ENCODE results near the gene C2CD4A.
"Not testable (repeated sequence)": the region's sequence is repeated elsewhere in the genome, so short reads cannot be mapped to it uniquely, and the experiment has no call there.

Gene C2CD4A, protein sequence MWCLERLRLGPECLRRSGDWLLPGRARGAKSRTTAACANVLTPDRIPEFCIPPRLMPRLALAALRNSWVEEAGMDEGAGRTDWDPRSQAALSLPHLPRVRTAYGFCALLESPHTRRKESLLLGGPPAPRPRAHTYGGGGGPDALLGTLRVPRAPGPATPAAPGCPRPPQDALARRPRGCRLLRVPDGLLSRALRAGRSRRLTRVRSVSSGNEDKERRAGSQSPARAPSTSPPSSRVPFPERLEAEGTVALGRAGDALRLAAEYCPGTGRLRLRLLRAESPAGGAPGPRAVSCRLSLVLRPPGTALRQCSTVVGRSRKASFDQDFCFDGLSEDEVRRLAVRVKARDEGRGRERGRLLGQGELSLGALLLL

DNA sequence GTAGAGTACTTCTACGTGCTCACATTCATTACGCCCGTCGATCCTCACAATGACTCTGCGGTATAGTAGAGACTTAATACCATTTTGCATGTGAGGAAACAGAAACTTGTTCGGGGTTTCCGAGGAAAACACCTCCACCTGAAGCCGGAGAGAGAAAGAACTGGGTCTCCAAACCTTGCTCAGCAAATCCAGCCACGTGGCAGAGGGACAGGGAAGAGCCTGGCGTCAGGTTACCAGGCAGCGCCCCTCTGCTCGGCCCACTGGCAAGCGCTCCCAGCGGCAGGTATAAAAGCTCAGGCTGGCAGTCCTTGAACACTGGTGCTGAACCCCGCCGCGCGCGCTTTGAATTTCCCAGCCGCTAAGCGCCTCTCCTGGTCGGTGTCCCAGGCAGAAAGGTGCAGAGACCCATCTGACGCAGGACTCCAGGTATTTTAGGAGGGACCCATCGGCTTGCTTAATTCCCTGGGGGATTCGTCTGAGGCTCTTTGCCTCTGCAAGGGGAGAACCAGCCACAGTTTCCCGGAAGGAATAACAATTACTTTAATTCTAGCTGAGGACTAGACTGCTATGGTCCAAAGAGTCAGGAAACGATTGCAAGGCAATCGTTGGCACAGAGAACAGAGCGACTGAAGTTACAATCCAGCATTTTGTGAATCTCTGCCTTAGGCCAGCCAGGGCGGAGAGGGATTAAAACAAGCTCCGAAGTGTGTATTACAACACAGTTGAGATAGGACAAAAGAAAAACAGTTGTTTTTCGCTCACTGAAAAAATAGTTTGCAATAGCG lies at the start of gene C2CD4A:
Gene C2CD4A (plus strand): TSS at position 315 of the 785 bp plus-strand sequence. CDS start 637 bp downstream, outside the sequence.
- peak; percentile 57 for DNase-seq

DNA sequence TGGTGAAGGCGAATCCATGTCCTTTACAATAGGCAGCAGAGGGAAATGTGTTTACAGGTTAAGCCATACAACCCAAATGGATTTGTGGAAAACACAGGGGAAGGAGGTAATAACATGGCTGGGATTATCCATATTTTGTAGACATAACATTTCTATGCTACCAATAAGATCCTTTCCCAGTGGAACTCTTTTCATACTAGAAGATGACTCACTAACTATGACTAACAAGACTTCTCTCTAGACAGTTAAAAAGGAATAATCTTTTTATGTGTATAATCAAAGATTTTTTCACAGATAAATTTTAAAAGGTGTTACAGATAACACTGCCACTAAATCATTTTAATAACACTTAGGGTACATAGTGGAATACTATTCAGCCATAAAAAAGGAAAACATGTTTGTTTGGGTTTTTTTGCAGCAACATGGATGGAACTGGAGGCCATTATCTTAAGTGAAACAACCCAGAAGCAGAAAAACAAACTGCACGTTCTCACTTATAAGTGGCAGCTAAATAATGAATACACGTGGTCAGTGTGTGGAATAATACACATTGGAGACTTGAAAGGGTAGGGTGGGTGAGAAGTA lies 46.1 kb upstream of the C2CD4A start:
- DNase-seq, result no peak

DNA sequence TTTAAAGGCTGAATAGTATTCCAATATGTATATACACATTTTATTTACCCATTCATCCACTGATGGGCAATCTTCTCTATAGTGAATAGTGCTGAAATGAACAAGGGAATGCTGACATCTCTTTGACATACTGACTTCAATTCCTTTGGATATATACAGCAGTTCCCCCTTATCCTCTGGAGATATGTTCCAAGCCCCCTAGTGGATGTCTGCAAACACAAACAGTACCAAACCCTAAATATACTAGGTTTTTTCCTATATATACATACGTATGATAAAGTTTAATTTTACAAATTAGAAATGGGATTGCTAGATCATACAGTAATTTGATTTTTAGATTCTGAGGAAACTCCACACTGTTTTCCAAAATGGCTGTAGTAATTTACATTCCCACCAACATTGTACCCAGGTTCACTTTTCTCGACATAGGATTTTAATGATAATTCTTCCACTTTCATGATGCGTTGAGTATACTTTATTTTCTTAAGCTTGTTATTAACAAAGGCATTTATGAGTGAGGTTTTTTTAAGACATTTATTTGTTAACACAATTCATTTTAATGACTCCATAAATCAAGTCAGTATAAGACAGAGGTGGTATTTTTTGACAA lies 44.7 kb upstream of the C2CD4A start:
- no peak for DNase-seq

DNA sequence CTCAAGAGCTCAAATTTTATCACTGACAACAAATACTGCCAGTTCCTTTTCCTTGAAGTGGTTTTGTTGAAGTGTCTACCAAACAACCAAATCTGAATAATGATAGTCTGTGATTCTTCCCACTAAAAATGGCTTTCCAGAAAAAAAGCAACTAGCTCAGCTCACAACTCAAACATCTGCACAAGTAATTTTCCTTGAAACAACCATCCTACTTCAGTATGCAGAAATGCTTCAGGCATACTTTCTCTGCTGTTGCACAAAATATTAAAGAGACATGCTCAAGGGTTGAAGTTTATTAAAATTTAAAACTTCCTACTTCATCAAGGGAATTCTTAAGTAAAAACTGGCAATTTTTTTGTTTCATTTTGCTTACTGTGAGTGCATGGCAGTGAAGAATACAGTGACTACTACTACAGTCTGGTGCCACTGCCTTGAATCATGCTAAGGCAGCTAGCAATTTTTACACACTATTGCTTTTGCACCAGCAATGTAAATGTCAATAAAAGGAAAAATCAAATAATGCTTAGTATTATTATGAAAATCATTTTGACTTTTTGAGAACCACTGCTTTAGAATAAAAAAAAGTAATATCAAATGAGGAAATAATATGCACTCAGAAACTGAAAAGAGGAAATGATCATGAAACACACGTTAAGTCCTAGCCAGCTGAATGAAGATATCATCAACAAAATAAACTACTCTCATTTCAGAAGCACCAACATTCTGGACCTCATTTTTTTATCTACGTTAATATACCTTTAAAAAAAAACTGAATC lies 40.1 kb upstream of the C2CD4A start:
- no peak for DNase-seq

DNA sequence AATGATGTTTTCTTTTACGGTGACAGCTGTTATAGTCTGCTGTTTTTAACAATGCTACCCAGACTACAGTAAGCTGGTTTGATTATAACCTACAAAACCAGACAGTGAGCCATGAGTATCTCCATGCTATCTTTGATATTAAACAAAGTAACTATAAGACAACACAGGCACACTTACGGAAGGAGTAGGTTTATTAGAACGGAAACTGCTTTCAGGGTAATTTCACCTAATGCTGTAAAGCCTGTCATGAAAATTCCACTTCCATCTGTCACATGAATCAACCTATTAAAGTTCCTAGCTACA lies 39.6 kb upstream of the C2CD4A start:
- DNase-seq, result no peak

DNA sequence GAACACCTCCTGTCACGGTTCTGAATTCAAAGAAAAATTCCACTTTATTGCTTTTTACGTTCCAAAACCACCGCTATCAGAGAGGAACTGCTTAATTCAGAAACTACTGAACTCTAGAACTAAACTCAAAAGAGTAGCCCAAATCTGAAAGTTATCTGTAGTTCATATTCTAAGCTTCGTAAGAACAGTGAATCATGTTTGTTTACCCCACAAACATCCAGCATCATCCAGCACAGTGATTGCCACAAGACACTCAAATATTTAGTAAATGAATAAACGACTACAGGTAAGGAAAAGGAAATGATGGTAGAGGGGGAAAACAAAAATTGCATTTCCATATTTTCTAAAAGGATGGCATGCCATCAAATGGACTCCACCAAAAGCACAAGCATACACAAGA lies 38.9 kb upstream of the C2CD4A start:
- no peak for DNase-seq

DNA sequence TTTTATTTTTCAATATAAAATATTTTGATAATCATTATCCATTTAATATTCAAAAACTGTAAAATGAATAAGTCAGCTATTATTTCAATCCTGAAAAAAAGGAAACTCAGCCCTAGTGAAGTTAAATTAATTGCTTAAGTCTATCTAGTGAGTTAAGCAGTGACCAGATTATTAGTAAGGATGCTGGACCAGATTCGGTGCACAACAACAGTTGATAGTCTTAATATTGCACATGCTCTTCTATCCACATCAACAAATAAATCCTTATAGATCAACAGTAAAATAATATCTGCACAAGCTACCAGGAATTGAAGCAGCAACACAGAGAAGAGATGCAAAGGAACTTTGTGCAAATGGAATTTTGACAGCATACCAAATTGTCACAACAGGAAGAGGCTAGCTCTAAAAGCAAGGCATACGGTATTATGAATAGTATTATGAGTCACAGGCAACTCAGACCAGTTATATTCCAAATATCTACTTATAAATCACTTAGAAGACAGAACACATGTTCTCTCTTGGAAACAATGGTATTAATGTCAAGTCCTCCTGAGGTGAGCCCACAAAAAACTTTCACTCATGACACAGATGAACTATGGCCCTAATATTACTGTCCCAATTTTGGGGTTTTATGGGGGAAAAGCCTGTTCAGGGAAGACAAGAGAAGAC lies 31.4 kb upstream of the C2CD4A start:
- no peak for DNase-seq

DNA sequence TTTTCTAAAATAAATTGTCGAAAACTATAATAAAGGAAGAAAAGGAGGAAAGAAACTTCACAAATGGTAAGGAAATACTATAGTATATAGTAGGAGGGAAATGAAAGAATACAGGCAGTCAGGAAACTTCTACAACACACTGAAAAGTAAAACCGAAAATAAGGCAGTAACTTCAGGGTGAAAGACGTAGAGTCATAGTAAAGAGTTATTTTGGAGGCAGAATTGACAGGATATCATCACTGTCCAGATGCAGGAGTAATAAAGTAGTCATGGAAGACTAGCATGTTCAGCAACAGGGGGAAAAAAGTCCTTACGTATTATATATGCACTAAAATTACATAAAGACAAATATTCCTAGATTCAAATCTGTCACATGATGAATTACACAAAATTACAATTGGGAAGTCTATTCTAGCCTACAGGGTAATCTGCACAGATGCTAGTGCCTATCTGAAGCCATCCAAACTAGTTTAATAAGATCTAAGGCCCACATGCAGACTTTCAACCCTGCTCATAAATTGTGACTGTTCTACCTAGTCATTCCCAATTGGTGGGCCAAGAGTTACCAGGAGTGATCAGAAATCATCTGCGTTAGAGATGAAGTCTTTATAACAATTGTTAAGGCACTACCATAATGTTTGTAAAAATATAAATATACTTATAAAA lies 20.6 kb upstream of the C2CD4A start:
- DNase-seq, result no peak

DNA sequence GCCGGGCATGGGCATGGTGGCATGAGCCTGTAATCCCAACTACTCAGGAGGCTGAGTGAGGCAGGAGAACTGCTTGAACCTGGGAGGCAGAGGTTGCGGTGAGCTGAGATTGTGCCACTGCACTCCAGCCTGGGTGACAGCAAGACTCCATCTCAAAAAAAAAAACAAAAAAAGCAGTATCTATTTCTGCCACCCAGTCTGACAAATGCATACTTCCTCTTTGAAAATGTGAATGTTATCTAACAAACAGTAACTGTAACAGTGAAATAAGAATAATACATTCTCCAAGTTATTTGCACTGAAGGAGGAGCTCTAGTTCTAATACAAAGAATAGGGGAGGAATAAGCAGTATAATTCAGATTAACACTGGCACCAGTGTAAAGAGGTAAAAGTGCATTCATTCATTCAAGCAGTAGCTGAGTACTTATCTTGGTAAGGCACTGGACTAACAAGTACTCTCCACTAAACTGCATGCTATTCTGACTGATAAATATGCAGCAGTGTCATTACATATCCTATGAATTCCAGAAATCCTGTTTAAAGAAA lies 19.4 kb upstream of the C2CD4A start:
- DNase-seq, result no peak

DNA sequence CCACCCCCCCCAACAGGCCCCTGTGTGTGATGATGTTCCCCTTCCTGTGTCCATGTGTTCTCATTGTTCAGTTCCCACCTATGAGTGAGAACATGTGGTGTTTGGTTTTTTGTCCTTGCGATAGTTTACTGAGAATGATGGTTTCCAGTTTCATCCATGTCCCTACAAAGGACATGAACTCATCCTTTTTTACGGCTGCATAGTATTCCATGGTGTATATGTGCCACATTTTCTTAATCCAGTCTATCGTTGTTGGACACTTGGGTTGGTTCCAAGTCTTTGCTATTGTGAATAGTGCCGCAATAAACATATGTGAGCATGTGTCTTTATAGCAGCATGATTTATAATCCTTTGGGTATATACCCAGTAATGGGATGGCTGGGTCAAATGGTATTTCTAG lies 18.5 kb upstream of the C2CD4A start:
- DNase-seq, result not testable (repeated sequence)

DNA sequence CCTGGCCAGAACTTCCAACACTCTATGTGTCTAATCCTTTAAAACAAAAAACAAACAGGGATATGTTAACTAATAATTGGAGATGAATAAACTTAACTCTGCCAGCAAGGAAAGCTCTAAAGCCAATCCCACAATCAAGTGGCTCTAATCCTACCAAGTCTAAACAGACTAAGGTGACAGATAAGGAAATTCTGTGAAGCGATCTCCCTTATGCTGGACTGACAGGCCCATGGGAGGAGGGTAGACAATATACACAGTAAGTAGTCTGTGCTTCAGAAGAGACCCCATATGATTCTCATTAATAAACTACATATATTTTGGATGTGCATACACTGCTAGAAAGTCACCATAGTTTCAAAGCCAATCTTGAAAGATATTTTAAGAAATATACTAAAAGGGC lies 16.7 kb upstream of the C2CD4A start:
- DNase-seq, result no peak

DNA sequence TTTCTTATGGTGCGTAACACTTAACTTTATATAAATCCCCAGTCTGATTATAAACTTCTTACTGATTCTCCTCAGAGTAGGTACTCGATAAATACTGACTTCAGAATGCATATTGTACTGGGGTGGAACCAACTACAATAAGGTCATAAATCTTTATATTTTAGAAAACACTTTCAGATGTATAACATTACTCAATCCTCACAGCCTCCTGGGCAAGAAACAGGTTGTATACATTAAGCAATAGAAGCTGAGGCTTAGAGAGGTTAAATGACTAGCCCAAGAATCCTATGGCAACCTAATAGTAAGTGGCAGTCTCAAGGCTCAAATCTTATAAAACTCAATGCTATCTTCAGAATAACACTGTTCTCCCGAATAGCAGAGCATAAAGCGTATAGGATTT lies 15.6 kb upstream of the C2CD4A start:
- DNase-seq, result no peak

DNA sequence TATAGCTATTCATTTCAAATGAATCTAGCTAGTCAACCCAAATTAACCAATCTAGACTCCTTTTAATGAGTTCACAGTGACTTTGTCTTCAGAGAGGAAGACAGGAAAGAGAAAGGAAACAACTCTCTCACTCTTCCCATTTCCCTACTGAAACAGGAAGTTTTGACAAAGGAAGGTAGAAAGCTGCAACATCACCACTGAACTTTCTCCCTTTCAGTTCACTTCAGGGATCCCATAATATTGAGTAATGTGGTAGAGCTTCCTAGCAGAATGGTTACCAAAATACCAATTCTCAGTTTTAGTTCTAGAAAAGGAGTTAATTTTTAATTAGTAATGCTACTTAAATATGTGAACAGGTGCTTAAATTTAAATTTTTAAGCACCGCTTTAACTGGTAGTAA lies 14.1 kb upstream of the C2CD4A start:
- DNase-seq, result no peak

DNA sequence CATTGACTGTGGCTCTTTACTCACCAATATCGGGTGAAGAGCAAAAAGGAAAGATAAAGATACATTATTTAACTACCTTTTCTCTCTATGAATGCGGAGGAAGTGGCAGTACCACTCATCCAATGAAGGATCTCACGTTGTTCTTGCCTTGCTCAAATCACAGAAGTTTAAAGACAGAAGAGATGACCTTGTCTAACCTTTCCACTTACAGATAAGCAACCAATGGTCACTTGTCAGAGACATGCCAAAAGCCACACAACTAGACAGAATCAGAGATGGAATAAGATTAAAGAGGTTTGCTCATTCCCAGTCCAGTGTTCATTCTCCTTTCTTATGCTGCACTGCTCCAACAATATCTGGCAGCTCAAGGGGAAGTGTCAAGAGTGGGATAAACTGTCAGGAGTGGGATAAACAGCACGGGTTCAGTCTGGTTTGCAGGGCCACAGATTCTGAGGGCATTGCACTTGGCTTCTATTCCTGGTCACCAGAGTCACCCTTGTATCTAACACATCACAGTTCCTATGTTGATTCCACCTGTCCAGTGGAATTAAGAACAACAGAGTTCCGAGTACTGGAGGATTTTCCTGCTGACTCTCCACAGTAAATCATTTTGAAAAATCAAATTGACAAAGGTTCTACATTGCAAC lies 13.2 kb upstream of the C2CD4A start:
- no peak for DNase-seq

DNA sequence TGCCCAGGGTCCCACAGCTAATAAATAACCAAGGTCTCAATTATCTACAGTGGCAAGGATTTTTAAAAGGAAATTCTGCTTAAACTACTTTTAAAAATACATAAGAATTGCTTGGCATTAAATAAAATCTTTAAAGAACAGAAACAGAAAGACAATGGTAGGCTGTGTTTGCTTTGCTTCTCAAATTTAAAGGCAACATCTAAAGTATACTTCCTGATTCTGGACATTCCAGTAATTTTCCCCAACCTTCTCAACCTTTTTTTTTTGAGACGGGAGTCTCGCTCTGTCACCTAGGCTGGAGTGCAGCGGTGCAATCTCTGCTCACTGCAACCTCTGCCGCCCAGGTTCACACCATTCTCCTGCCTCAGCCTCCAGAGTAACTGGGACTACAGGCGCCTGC lies 11.8 kb upstream of the C2CD4A start:
- no peak for DNase-seq

DNA sequence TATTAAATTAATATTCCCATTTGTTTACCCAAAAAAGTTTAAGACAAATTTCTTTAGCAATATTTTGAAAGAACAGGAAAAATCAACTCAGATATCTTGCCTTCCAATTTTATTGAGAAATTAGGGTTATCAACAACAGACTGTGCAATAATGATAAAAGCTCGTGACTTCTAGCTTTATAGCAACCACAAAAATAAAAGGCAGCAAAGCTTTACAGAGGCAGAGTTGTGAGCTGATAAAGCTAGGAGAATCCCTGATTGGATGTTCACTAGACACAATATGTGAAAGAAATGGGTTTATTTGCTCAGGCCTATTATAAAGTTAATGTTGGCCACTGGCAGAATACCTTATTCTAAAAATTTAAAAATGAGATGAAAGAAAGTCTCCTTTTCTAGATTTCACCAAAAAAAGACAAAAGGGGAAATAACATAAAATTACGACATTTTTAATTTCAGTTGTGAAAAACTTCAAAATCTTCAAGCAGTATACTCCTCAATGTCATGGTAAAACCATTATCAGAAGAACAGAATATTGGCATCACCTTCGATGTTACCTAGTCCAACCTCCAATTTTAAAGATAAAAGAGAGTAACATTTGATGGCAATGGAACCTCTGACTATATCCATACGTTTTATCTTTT lies 9.3 kb upstream of the C2CD4A start:
- DNase-seq, result no peak

DNA sequence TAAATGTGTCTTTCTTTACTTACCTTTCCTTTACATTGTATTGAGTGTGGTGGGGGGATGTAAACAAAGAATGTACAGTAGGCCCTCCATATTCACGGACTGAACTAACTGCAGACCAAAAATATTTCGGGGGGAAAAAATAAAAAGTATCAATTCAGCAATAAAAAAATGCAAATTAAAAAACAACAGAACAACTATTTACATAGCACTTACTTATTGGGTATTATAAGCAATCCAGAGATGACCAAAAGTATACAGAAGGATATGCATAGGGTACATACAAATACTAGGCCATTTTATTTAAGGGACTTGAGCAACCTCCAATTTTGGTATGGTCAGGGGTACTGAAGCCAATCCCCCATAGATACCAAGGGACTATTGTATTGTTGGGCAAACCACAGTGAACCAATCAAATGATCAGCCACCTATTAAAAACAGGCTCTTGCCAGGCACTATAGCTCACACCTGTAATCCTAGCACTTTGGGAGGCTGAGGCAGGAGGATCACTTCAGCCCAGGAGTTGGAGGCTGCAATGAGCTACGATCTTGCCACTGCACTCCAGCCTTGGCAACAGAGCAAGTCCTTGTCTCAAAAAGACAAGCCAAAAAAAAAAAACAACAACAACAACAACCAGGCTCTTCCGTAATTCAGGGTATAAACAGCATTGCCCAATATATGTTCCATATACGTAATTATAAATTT lies 8.3 kb upstream of the C2CD4A start:
- DNase-seq, result no peak

DNA sequence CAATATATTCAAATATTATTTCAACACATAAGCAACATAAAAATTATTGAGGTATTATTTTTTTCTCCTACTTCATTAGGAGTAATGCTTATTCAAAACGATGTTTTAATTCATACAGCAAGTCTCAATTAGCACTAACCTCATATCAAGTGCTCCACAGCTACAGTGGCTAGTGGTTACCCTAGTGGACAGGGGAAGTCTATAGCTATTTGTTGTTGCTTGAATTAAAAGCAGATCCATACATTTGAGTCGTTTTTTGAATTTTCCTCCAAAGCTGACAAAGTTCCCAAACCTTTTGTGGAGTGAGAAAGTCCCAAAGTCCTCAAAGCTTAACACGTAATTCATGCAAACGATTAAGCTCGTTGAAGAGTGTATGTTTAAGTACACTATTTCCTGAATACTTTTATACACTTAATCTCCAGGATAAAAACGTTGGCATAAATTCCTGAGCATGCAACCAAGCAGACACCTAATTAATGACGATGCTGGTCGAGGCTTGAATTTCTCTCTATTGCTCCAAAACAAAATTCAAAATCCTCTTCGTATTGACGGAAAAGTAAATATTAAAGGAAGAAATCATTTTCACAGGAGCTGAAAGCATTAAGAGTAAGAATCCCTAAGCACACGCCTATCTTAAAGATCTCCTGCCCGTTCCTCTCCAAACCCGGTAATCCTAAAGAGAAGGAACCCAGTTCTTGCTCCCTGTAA lies 7.5 kb upstream of the C2CD4A start:
- DNase-seq, result no peak

DNA sequence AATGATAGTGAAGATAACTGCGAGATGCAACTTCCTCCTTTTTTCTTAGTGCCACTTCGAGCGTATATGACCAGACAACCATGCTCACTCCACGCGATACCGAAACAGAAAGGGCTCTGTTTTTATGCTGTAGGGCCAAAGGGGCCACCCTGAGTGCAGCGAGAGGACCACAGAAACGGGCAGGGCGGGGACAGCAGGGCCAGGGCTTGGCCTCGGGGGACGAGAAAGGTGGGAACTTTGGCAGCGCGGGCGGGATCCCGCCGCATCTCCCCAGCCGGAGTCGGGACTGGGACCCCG lies 7.0 kb upstream of the C2CD4A start:
- DNase-seq, result peak; percentile 35
